Purkinje cell (primary cell): Measurements from ENCODE around the gene KCNE2. TPM values are rescaled to one million over a fixed set of nuclear protein-coding genes. Genes with fewer than 3 reads are reported as not detected.

Experiments
- polyA plus RNA-seq: library from polyadenylated mRNA; unstranded; fragments of >200 nt; fragmentation: Nextera tagmentation; gene quantifications from 2 replicates; pipeline ENCODE4 v1.2.1, GENCODE V29; 2014

KCNE2 gene
- polyA plus RNA-seq: 0.31 TPM in 1 of 2 replicates, not detected in the other

GRCh38 chr21:34363733-34364132 is at the start of gene KCNE2:
Gene KCNE2, plus strand, starts transcription at chr21:34364006. Its CDS starts 6,473 bp downstream, at chr21:34370479.

GRCh38 chr21:34374940-34375618 is 11.3 kb downstream of the KCNE2 start, which contains the start of gene SMIM11:
Gene SMIM11, plus strand, starts transcription at chr21:34375507. Its CDS starts 3,998 bp downstream, at chr21:34379505.

Other genes starting within 250 kb of the KCNE2 start
- 10.0 and 28.7 TPM in 2 replicates for gene SMIM11, start 11.5 kb downstream of the KCNE2 start, polyA plus RNA-seq
- not detected in 2 replicates for gene SMIM34, start 59.9 kb downstream of the KCNE2 start, polyA plus RNA-seq
- gene KCNE1, start 148.2 kb downstream of the KCNE2 start, polyA plus RNA-seq: not detected in 2 replicates